ENCODE measurements around the gene MIDN. TPM values are rescaled to one million over a fixed set of nuclear protein-coding genes. Genes with fewer than 3 reads are reported as not detected.

The MIDN gene
- total RNA-seq, 4 donors from 2014 or later, result 34.9 to 117 (median 86.3) TPM

DNA sequence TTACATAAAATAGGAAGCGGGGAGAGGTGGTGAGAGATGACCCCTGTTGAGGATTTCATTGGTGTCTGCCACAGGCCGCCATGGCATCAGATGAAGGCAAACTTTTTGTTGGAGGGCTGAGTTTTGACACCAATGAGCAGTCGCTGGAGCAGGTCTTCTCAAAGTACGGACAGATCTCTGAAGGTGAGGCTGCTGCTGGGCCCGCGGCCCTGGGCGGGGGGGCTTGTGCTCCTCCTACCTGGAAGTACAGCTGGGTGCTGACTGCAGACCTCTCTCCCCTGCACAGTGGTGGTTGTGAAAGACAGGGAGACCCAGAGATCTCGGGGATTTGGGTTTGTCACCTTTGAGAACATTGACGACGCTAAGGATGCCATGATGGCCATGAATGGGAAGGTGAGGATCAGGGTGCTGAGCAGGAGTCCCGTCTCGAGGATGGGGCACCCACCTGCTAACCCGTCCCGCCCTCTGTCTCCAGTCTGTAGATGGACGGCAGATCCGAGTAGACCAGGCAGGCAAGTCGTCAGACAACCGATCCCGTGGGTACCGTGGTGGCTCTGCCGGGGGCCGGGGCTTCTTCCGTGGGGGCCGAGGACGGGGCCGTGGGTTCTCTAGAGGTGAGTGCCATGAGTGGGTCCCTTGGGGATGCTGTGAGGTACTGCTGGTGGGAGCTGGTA lies 22.6 kb downstream of the MIDN start:
- in situ Hi-C loops (cut with MboI; ENCODE audit: low sequenced_read_pairs in 4 of 4) (no loop called here), intact Hi-C loops (cut with DNase I; ENCODE audit: low total_unique reads) (loop anchor here (10.0 kb wide), 1 partner anchor 476 kb away; the partner anchor contains the start of gene PTBP1)
- H3K36me3 ChIP-seq, result peaks cover 0 to 42% of the 10 kb centered on the region in 2 donors
- peak overlapping the region; percentile 92 to 99 (median 98) for H3K27ac ChIP-seq
- no peaks in the 10 kb centered on the region for H3K9me3 ChIP-seq
- peak overlapping the region; percentile 51 to 81 (median 72) for H3K4me3 ChIP-seq
- H3K27me3 ChIP-seq, result no peaks in the 10 kb centered on the region
- ATAC-seq (no peak), DNase-seq (peak in 1 of 2 donors; percentile 43)
- TF ChIP-seq, protein P1, sequence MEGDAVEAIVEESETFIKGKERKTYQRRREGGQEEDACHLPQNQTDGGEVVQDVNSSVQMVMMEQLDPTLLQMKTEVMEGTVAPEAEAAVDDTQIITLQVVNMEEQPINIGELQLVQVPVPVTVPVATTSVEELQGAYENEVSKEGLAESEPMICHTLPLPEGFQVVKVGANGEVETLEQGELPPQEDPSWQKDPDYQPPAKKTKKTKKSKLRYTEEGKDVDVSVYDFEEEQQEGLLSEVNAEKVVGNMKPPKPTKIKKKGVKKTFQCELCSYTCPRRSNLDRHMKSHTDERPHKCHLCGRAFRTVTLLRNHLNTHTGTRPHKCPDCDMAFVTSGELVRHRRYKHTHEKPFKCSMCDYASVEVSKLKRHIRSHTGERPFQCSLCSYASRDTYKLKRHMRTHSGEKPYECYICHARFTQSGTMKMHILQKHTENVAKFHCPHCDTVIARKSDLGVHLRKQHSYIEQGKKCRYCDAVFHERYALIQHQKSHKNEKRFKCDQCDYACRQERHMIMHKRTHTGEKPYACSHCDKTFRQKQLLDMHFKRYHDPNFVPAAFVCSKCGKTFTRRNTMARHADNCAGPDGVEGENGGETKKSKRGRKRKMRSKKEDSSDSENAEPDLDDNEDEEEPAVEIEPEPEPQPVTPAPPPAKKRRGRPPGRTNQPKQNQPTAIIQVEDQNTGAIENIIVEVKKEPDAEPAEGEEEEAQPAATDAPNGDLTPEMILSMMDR (IDR thresholded peaks at IDR 0.05 in 4 of 5, conservative IDR thresholded peaks at IDR 0.05 in 1 of 5), result no peak
- TF ChIP-seq POLR2A (IDR thresholded peaks at IDR 0.05), result no peak
- H3K4me1 ChIP-seq, result peaks cover 72 to 79% of the 10 kb centered on the region in 2 donors

DNA sequence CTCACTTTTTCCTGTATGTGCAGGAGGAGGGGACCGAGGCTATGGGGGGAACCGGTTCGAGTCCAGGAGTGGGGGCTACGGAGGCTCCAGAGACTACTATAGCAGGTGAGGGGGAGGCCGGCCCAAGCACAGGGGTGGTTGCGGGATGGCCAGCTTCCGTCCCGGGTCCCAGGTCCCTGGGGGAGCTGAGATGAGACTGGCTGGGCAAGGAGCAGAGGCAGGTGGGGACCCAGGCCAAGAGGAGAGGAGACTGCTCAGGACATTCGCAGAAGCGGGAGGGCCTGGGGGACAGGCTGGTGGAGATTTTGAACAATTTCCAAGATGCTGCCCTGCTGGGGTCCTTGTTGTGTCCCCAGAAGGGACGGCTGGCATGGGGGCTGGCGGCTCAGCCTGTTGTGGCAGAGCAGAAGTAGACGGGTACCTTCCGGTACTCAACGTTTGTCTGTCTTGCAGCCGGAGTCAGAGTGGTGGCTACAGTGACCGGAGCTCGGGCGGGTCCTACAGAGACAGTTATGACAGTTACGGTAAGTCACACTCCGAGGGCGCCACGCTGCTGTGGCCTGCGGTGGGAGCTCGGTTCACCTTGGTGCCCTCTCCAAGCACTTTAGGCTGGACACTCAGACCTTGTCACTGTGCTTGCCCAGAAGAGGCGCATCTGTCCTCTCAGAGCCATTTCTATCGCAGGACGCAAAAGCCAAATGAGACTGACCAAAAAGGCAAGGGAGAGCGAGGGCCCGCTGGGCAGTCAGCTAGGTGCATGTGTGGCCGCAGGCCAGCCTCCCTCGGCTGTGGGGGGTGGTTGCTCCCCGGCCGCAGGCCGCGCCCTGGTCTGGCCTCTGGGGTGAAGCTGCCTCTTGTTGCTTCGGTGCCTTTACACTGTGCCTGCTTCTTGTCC lies 23.4 kb downstream of the MIDN start:
- peaks cover 73 to 81% of the 10 kb centered on the region in 2 donors for H3K4me1 ChIP-seq
- intact Hi-C loops (cut with DNase I; ENCODE audit: low total_unique reads), result loop anchor here (10.0 kb wide), 1 partner anchor 477 kb away; the partner anchor contains the start of gene PTBP1
- H3K27ac ChIP-seq, result peak overlapping the region; percentile 92 to 99 (median 98)
- no peaks in the 10 kb centered on the region for H3K9me3 ChIP-seq
- peak overlapping the region; percentile 51 to 81 (median 72) for H3K4me3 ChIP-seq
- peaks cover 0 to 42% of the 10 kb centered on the region in 2 donors for H3K36me3 ChIP-seq
- ATAC-seq (no peak), DNase-seq (peak in 1 of 2 donors; percentile 61)
- H3K27me3 ChIP-seq, result no peaks in the 10 kb centered on the region
- TF ChIP-seq POLR2A (IDR thresholded peaks at IDR 0.05), result peak in 1 of 2 donors; percentile 42
- TF ChIP-seq, protein P1 (IDR thresholded peaks at IDR 0.05 in 4 of 5, conservative IDR thresholded peaks at IDR 0.05 in 1 of 5), result no peak
- in situ Hi-C loops (cut with MboI; ENCODE audit: low sequenced_read_pairs in 4 of 4), result no loop called here

DNA sequence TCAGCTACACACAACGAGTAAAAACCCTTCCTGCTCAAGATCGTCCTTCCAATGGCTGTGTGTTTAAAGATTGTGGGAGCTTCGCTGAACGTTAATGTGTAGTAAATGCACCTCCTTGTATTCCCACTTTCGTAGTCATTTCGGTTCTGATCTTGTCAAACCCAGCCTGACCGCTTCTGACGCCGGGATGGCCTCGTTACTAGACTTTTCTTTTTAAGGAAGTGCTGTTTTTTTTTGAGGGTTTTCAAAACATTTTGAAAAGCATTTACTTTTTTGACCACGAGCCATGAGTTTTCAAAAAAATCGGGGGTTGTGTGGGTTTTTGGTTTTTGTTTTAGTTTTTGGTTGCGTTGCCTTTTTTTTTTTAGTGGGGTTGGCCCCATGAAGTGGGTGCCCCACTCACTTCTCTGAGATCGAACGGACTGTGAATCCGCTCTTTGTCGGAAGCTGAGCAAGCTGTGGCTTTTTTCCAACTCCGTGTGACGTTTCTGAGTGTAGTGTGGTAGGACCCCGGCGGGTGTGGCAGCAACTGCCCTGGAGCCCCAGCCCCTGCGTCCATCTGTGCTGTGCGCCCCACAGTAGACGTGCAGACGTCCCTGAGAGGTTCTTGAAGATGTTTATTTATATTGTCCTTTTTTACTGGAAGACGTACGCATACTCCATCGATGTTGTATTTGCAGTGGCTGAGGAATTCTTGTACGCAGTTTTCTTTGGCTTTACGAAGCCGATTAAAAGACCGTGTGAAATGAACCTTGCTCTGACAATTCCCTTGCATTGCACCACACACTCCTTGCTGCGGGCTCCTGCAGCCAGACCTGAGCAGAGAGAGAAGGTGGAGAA lies 24.3 kb downstream of the MIDN start:
- peaks cover 67 to 76% of the 10 kb centered on the region in 2 donors for H3K4me1 ChIP-seq
- DNase-seq (peak in 1 of 2 donors; percentile 26), ATAC-seq (no peak)
- H3K27me3 ChIP-seq, result no peaks in the 10 kb centered on the region
- intact Hi-C loops (cut with DNase I; ENCODE audit: low total_unique reads) (loop anchor here (10.0 kb wide), 1 partner anchor 478 kb away; the partner anchor contains the start of gene PTBP1), in situ Hi-C loops (cut with MboI; ENCODE audit: low sequenced_read_pairs in 4 of 4) (no loop called here)
- TF ChIP-seq, protein P1 (IDR thresholded peaks at IDR 0.05 in 4 of 5, conservative IDR thresholded peaks at IDR 0.05 in 1 of 5), result no peak
- no peak for TF ChIP-seq POLR2A (IDR thresholded peaks at IDR 0.05)
- H3K27ac ChIP-seq, result peak overlapping the region; percentile 92 to 99 (median 98)
- peaks cover 0 to 48% of the 10 kb centered on the region in 2 donors for H3K36me3 ChIP-seq
- H3K9me3 ChIP-seq, result no peaks in the 10 kb centered on the region
- peak overlapping the region; percentile 51 to 81 (median 72) for H3K4me3 ChIP-seq
